Neural crest cell (in vitro differentiated cells): ENCODE measurements around the gene IPCEF1. TPM values are rescaled to one million over a fixed set of nuclear protein-coding genes. Genes with fewer than 3 reads are reported as not detected.

ENCODE experiments used
- DNase-seq: peaks from one replicate; pipeline ENCODE4 v3.0.0; 2021; ENCODE audit warnings: low read depth, mixed read lengths, low spot score
- H3K27ac Mint-ChIP-seq: one replicate; pipeline ENCODE4 v1.8.0; 2021; ENCODE audit warnings: mild to moderate bottlenecking, mixed read lengths; ENCODE audit not compliant: unreplicated experiment
- H3K27me3 Mint-ChIP-seq: 2 replicates; pipeline ENCODE4 v1.8.0; 2021; ENCODE audit warnings: low read depth, mild to moderate bottlenecking, mixed read lengths
- H3K36me3 Mint-ChIP-seq: 2 replicates; pipeline ENCODE4 v1.8.0; 2021; ENCODE audit warnings: low read depth, mild to moderate bottlenecking, mixed read lengths
- H3K4me1 Mint-ChIP-seq: 2 replicates; pipeline ENCODE4 v1.8.0; 2021; ENCODE audit warnings: mixed read lengths
- H3K4me3 Mint-ChIP-seq: one replicate; pipeline ENCODE4 v1.8.0; 2021; ENCODE audit warnings: mild to moderate bottlenecking, mixed read lengths
- H3K9me3 Mint-ChIP-seq: 2 replicates; pipeline ENCODE4 v1.8.0; 2021; ENCODE audit warnings: mixed read lengths
- total RNA-seq: library from RNA; stranded (reverse); gene quantifications from 2 replicates; pipeline ENCODE4 v1.2.1, GENCODE V29; 2021
- TF ChIP-seq, protein P1 (sequence below): fragments of 200-600 bp; sonication (generic); conservative IDR thresholded peaks from 2 replicates; pipeline ENCODE4 v1.5.0; 2021; ENCODE audit warnings: antibody characterized with exemption, mild to moderate bottlenecking

The IPCEF1 gene
- total RNA-seq, 1 donor from 2014 or later, result 0.28 TPM

- Mint-ChIP-seq H3K9me3 (peaks cover 4% of the 10 kb centered on the region), H3K4me1 (peaks cover 14% of the 10 kb centered on the region), H3K36me3 (no peaks in the 10 kb centered on the region), H3K27ac (no peak overlapping the region), H3K27me3 (no peaks in the 10 kb centered on the region), H3K4me3 (no peak overlapping the region)
- TF ChIP-seq, protein P1, sequence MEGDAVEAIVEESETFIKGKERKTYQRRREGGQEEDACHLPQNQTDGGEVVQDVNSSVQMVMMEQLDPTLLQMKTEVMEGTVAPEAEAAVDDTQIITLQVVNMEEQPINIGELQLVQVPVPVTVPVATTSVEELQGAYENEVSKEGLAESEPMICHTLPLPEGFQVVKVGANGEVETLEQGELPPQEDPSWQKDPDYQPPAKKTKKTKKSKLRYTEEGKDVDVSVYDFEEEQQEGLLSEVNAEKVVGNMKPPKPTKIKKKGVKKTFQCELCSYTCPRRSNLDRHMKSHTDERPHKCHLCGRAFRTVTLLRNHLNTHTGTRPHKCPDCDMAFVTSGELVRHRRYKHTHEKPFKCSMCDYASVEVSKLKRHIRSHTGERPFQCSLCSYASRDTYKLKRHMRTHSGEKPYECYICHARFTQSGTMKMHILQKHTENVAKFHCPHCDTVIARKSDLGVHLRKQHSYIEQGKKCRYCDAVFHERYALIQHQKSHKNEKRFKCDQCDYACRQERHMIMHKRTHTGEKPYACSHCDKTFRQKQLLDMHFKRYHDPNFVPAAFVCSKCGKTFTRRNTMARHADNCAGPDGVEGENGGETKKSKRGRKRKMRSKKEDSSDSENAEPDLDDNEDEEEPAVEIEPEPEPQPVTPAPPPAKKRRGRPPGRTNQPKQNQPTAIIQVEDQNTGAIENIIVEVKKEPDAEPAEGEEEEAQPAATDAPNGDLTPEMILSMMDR, result no peak
- no peak for DNase-seq
Measured at GRCh38 chr6:154157706-154158105, 198.9 kb downstream of the IPCEF1 start.

GRCh38 chr6:154157082-154157481 is 199.5 kb downstream of the IPCEF1 start:
- no peak overlapping the region for H3K27ac Mint-ChIP-seq
- H3K4me3 Mint-ChIP-seq, result no peak overlapping the region
- TF ChIP-seq, protein P1, result no peak
- H3K27me3 Mint-ChIP-seq, result no peaks in the 10 kb centered on the region
- peaks cover 4% of the 10 kb centered on the region for H3K9me3 Mint-ChIP-seq
- H3K4me1 Mint-ChIP-seq, result peaks cover 14% of the 10 kb centered on the region
- no peaks in the 10 kb centered on the region for H3K36me3 Mint-ChIP-seq
- no peak for DNase-seq

- no peaks in the 10 kb centered on the region for H3K27me3 Mint-ChIP-seq
- no peaks in the 10 kb centered on the region for H3K36me3 Mint-ChIP-seq
- H3K4me1 Mint-ChIP-seq, result peaks cover 17% of the 10 kb centered on the region
- no peak overlapping the region for H3K27ac Mint-ChIP-seq
- peak; percentile 8 for DNase-seq
- TF ChIP-seq, protein P1, result peak; percentile 54
- peaks cover 4% of the 10 kb centered on the region for H3K9me3 Mint-ChIP-seq
- no peak overlapping the region for H3K4me3 Mint-ChIP-seq
Measured at GRCh38 chr6:154156135-154156896, 200.3 kb downstream of the IPCEF1 start.

- H3K27me3 Mint-ChIP-seq, result no peaks in the 10 kb centered on the region
- peaks cover 21% of the 10 kb centered on the region for H3K4me1 Mint-ChIP-seq
- DNase-seq, result peak; percentile 62
- H3K9me3 Mint-ChIP-seq, result peaks cover 3% of the 10 kb centered on the region
- no peak overlapping the region for H3K27ac Mint-ChIP-seq
- H3K4me3 Mint-ChIP-seq, result no peak overlapping the region
- no peaks in the 10 kb centered on the region for H3K36me3 Mint-ChIP-seq
- TF ChIP-seq, protein P1, result peak; percentile 94
Measured at GRCh38 chr6:154154389-154154967, 202.1 kb downstream of the IPCEF1 start.

- H3K27me3 Mint-ChIP-seq, result no peaks in the 10 kb centered on the region
- TF ChIP-seq, protein P1, result no peak
- H3K9me3 Mint-ChIP-seq, result peaks cover 3% of the 10 kb centered on the region
- H3K4me3 Mint-ChIP-seq, result no peak overlapping the region
- no peak for DNase-seq
- H3K27ac Mint-ChIP-seq, result no peak overlapping the region
- H3K4me1 Mint-ChIP-seq, result peaks cover 12% of the 10 kb centered on the region
- no peaks in the 10 kb centered on the region for H3K36me3 Mint-ChIP-seq
Measured at GRCh38 chr6:154143753-154144152, 212.8 kb downstream of the IPCEF1 start.
